NCI-H526 (cell line): ENCODE data around the gene FARP2.
"Not testable (repeated sequence)": the region's sequence is repeated elsewhere in the genome, so short reads cannot be mapped to it uniquely, and the experiment has no call there.

Experiments used
- DNase-seq, 2 experiments: peaks; one replicate each; lab custom pipeline; 2025; lab: John Stamatoyannopoulos, UW

The FARP2 gene

GRCh38 chr2:241412144-241412543, 56.1 kb downstream of the FARP2 start:
- DNase-seq: peak in 1 of 2 experiments; percentile 7

- not testable (repeated sequence) for DNase-seq
Observed at GRCh38 chr2:241413501-241413900, 57.4 kb downstream of the FARP2 start.

- no peak for DNase-seq
Observed at GRCh38 chr2:241413929-241414580, 58.0 kb downstream of the FARP2 start.

DNA sequence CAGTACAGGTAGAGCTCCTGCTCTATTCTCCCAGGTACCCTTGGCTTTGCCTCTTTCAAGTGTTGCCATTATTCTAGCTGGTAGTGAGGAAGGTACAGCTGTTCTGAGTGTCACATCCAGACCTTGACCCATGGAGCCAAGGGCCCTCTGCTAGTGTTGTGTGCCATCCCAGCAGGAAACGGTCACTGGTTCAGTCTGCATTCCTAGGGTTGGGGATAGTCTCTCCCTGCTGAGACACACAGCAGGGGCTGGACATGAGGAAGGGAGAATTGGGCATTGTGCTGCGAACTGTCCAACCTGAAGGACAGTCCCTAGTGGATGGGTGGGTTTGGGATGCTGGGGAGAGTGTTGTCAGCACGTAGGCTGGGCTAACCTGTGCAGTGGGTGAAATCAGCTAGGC, 59.1 kb downstream of the FARP2 start:
- no peak for DNase-seq

GRCh38 chr2:241417626-241418025, 61.5 kb downstream of the FARP2 start:
- peak; percentile 84 to 88 for DNase-seq

DNA sequence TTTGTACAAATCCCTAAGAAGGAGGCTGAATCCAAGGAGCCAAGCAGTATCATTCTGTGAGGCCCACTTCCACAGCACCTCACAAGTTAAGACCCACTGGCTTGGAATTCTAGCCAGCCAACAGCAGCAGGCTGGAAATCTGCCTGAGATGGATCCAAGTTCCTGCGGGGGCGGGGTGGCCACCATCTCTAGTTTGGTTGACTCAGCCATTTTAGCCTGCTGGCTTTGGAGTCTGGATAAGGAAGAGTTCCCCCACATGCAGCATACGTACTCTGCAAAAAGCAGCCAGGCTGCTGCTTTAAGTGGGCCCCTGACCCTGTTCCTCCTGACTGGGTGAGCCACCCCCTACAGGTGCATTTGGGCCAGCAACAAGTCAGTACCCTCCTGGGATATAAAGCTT, 65.2 kb downstream of the FARP2 start:
- DNase-seq: no peak

DNA sequence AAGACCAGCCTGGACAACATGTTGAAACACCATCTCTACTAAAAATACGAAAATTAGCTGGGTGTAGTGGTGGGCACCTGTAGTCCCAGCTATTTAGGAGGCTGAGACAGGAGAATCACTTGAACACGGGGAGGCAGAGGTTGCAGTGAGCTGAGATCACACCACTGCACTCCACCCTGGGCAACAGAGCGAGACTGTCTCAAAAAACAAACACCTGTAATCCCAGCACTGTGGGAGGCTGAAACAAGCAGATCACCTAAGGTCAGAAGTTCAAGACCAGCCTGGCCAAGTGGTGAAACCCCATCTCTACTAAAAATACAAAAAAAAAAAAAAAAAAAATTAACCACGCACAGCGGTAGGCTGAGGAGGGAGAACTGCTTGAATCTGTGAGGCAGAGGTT, 65.9 kb downstream of the FARP2 start:
- not testable (repeated sequence) for DNase-seq

- DNase-seq: no peak
Observed at GRCh38 chr2:241422350-241422749, 66.3 kb downstream of the FARP2 start.

GRCh38 chr2:241423489-241423888, 67.4 kb downstream of the FARP2 start:
- not testable (repeated sequence) for DNase-seq

- DNase-seq: no peak
Observed at GRCh38 chr2:241425368-241425767, 69.3 kb downstream of the FARP2 start.

GRCh38 chr2:241430178-241430577, 74.1 kb downstream of the FARP2 start:
- no peak for DNase-seq

GRCh38 chr2:241432824-241433448, 76.9 kb downstream of the FARP2 start:
- DNase-seq: no peak

GRCh38 chr2:241437179-241437578, 81.1 kb downstream of the FARP2 start:
- no peak for DNase-seq

- DNase-seq: no peak
Observed at GRCh38 chr2:241441492-241441891, 85.4 kb downstream of the FARP2 start.

DNA sequence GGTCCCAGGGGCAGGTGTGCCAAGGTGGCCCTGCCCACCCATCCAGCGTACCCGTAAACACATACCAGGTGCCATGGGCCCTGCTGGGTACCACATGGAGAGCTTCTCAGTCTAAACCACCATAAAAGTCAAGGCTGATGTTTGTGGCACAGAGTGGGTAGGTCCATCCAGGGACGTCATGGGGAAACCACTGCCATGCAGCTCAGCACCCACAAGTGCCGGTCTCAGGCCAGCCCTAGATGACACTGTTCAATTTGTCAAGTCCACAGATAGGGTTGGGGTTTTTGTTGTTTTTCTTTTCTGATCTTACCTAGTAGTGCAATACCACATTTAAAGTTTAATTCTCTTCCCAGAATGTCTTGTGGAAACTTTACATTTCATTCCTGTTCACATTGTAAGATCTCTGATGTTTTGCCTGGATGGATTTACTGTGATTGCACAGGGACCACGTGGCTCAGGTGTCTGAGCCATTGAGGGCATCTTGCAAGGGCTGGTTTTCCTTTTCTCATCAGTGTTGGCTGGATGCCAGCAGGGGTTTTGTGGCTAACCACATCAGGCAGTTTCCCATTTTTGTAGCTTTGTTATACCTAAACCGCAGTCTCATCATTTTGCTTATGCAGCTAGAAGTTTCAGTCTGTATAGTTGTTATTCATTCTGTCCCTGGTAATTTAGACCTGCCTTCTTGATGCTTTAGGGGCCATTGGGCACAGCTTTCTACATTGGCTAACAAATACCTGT, 87.6 kb downstream of the FARP2 start:
- DNase-seq: no peak

GRCh38 chr2:241445426-241445825, 89.3 kb downstream of the FARP2 start:
- no peak for DNase-seq

- DNase-seq: not testable (repeated sequence)
Observed at GRCh38 chr2:241450092-241450491, 94.0 kb downstream of the FARP2 start.

GRCh38 chr2:241451840-241452506, 95.9 kb downstream of the FARP2 start:
- no peak for DNase-seq

DNA sequence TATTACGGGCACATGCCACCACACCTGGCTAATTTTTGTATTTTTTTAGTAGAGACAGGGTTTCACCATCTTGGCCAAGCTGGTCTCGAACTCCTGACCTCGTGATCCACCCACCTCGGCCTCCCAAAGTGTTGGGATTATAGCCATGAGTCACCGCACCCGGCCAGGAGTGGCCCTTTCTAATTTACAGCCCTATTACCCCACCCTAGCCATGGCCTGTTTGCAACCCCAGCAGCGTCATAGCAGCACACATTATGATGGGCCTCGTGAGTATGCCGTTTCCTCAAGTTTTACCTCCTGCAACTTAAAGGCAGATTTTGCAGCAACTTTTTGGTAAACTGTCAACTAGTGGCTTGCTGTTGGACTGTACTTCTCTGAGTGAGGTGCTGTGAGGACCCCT, 97.8 kb downstream of the FARP2 start:
- not testable (repeated sequence) for DNase-seq

- no peak for DNase-seq
Observed at GRCh38 chr2:241454837-241455485, 98.9 kb downstream of the FARP2 start.

- DNase-seq: no peak
Observed at GRCh38 chr2:241456546-241456945, 100.5 kb downstream of the FARP2 start.

- DNase-seq: no peak
Observed at GRCh38 chr2:241458687-241459086, 102.6 kb downstream of the FARP2 start.
